Measurements from ENCODE around the gene ASXL1.

DNA sequence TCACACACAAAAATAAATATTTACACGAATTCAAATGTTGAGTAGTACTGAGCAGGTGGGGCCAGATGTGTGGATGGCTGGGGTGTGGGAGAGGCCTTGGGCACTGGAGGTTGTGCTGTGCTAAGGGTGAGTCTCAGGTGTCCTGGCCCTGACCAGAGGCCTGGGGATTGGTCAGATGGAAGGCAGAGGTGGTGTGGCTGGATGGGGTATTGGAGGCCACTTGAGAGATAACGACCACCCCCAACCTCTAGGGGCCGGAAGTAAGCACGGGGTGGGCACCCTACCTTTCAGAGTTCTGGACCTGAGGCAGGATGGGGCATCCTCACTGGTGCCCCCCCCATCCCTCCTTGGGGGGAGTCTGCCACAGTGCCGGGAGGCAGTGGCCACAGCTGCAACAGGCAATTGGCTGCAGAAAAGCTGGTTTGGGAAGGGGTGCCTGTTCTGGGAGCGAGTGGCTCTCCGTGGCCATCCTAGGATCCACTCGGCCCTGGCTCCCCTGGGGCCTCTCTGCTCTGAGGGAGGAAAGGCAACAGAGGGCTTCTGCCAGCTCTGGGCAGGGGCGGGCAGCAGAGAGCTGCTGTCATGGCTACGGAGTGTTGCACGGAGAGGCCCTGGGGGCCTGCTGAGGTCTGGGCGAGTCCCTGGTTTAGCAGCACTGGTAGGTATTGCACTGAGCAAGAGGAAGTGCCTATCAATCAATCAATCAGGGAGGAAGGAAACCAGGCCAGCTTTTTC lies 87.6 kb downstream of the ASXL1 start:
- no peak for TF ChIP-seq CTCF (optimal IDR thresholded peaks at IDR 0.05 in 1 of 3, IDR thresholded peaks at IDR 0.05 in 1 of 3, conservative IDR thresholded peaks at IDR 0.05 in 1 of 3; ENCODE audit: extremely low read depth in 1 of 3, insufficient read depth in 2 of 3, low read length in 3 of 3)
- TF ChIP-seq EZH2 (IDR thresholded peaks at IDR 0.05; ENCODE audit: low read length), result no peak

All from keratinocyte (primary cell).